H1 (cell line): Measurements from ENCODE around the gene SMARCE1.

Source experiments
- ATF2 ChIP-seq: IDR thresholded peaks from 2 replicates; pipeline ENCODE4 v1.6.1; 2012; ENCODE audit warnings: low read length, inconsistent platforms
- CHD1 ChIP-seq: IDR thresholded peaks from 2 replicates; pipeline ENCODE4 v1.6.1; 2012; ENCODE audit warnings: low read depth, low read length, improper control_type of control experiment
- CHD2 ChIP-seq: IDR thresholded peaks from 2 replicates; pipeline ENCODE4 v1.6.1; 2012; ENCODE audit warnings: low read length, improper control_type of control experiment
- CTCF ChIP-seq, 3 experiments: IDR thresholded peaks; 1 replicate in 2 of 3; 2 replicates in 1 of 3; pipeline versions ENCODE4 v1.5.1 to v1.6.1; 2011; ENCODE audit warnings: low read length in 3 of 3, mild to moderate bottlenecking in 3 of 3, inconsistent platforms in 2 of 3, low read depth in 1 of 3, moderate library complexity in 1 of 3; ENCODE audit not compliant: insufficient read depth in 1 of 3; ENCODE audit errors: control extremely low read depth in 1 of 3
- EZH2 ChIP-seq: fragments of 200-600 bp; sonication (generic); IDR thresholded peaks from 2 replicates; pipeline ENCODE4 v1.7.1; 2012; ENCODE audit warnings: low read depth, mild to moderate bottlenecking, moderate library complexity, low read length, inconsistent platforms; ENCODE audit not compliant: severe bottlenecking
- SP2 ChIP-seq: IDR thresholded peaks from 2 replicates; pipeline ENCODE4 v1.6.1; 2012; ENCODE audit warnings: mild to moderate bottlenecking, low read length, inconsistent platforms
- TF ChIP-seq, protein P1 (sequence below): IDR thresholded peaks from 2 replicates; pipeline ENCODE4 v1.6.1; 2011; ENCODE audit warnings: low read length, improper control_type of control experiment

- TF ChIP-seq EZH2, result no peak
- TF ChIP-seq, protein P1, sequence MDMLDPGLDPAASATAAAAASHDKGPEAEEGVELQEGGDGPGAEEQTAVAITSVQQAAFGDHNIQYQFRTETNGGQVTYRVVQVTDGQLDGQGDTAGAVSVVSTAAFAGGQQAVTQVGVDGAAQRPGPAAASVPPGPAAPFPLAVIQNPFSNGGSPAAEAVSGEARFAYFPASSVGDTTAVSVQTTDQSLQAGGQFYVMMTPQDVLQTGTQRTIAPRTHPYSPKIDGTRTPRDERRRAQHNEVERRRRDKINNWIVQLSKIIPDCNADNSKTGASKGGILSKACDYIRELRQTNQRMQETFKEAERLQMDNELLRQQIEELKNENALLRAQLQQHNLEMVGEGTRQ, result no peak
- TF ChIP-seq SP2, result no peak
- TF ChIP-seq CTCF (IDR thresholded peaks at IDR 0.05; ENCODE audit: control extremely low read depth in 1 of 3, insufficient read depth in 1 of 3, low read depth in 1 of 3, low read length in 3 of 3), result no peak
- no peak for TF ChIP-seq CHD1
- TF ChIP-seq ATF2, result no peak
- TF ChIP-seq CHD2, result no peak
Observed at GRCh38 chr17:40663252-40663651, 15.6 kb upstream of the SMARCE1 start.
